CD14-positive monocyte (primary cell): Measurements from ENCODE around the gene PPP1R15A. TPM values are rescaled to one million over a fixed set of nuclear protein-coding genes. Genes with fewer than 3 reads are reported as not detected.
"Not testable (repeated sequence)": the region's sequence is repeated elsewhere in the genome, so short reads cannot be mapped to it uniquely, and the experiment has no call there.

ENCODE experiments used
- DNase-seq, 3 donors: peaks; one replicate each; pipeline ENCODE4 v3.0.0-alpha.2; 2011 to 2022
- H2AFZ ChIP-seq: 2 replicates; pipeline ENCODE4 v1.6.0; 2012; ENCODE audit warnings: mild to moderate bottlenecking, low read depth, low read length, inconsistent platforms; ENCODE audit not compliant: insufficient read depth, poor library complexity, severe bottlenecking
- H3K27ac ChIP-seq, 2 donors: 1 replicate in 1 of 2; 2 replicates in 1 of 2; pipeline ENCODE4 v1.5.1; 2012 to 2013; ENCODE audit warnings: low read length in 2 of 2, control low read depth in 1 of 2, inconsistent platforms in 1 of 2, low read depth in 1 of 2, mild to moderate bottlenecking in 1 of 2
- H3K27me3 ChIP-seq, 2 donors: one replicate each; pipeline versions ENCODE4 v1.6.0 to v1.6.1; 2011 to 2013; ENCODE audit warnings: low read length in 2 of 2; ENCODE audit not compliant: control insufficient read depth in 2 of 2, insufficient read depth in 2 of 2
- H3K36me3 ChIP-seq, 2 donors: replicated peaks in 1 of 2; 1 replicate in 1 of 2; 2 replicates in 1 of 2; pipeline versions ENCODE4 v1.5.1 to v1.6.1; 2012 to 2013; ENCODE audit warnings: low read length in 2 of 2, control low read depth in 1 of 2, inconsistent platforms in 1 of 2, mild to moderate bottlenecking in 1 of 2; ENCODE audit not compliant: insufficient read depth in 2 of 2, control insufficient read depth in 1 of 2
- H3K4me1 ChIP-seq, 2 donors: 1 replicate in 1 of 2; 2 replicates in 1 of 2; pipeline versions ENCODE4 v1.5.1 to v1.6.1; 2012 to 2013; ENCODE audit warnings: low read length in 2 of 2, control low read depth in 1 of 2, inconsistent platforms in 1 of 2, mild to moderate bottlenecking in 1 of 2, moderate library complexity in 1 of 2; ENCODE audit not compliant: insufficient read depth in 2 of 2, control insufficient read depth in 1 of 2
- H3K4me2 ChIP-seq: replicated peaks from 2 replicates; pipeline ENCODE3; 2012; ENCODE audit warnings: low read length, moderate library complexity, mild to moderate bottlenecking; ENCODE audit not compliant: poor library complexity, severe bottlenecking; ENCODE audit errors: extremely low read depth
- H3K4me3 ChIP-seq, 3 experiments: fragments of 200-600 bp in 1 of 3; sonication (generic) in 1 of 3; replicated peaks in 1 of 3; 1 replicate in 2 of 3; 2 replicates in 1 of 3; pipeline ENCODE4 v1.5.1; 2011 to 2013; ENCODE audit warnings: low read length in 3 of 3, mild to moderate bottlenecking in 3 of 3, control low read depth in 2 of 3, low read depth in 2 of 3, inconsistent platforms in 1 of 3, moderate library complexity in 1 of 3
- H3K79me2 ChIP-seq: 2 replicates; pipeline ENCODE4 v1.6.0; 2012; ENCODE audit warnings: mild to moderate bottlenecking, control low read depth, inconsistent platforms, low read length, moderate library complexity; ENCODE audit not compliant: insufficient read depth
- H3K9ac ChIP-seq: 2 replicates; pipeline ENCODE4 v1.6.0; 2017; ENCODE audit warnings: low read length, mild to moderate bottlenecking; ENCODE audit not compliant: insufficient read depth, poor library complexity, severe bottlenecking
- H3K9me3 ChIP-seq, 2 donors: replicated peaks in 1 of 2; 1 replicate in 1 of 2; 2 replicates in 1 of 2; pipeline versions ENCODE4 v1.5.1 to v1.6.1; 2012 to 2013; ENCODE audit warnings: low read length in 2 of 2, control low read depth in 1 of 2; ENCODE audit not compliant: control insufficient read depth in 1 of 2, insufficient read depth in 1 of 2
- H4K20me1 ChIP-seq: 2 replicates; pipeline ENCODE4 v1.6.0; 2012; ENCODE audit warnings: mild to moderate bottlenecking, low read length, control low read depth, moderate library complexity; ENCODE audit not compliant: insufficient read depth
- H3K27ac Mint-ChIP-seq, 7 donors: one replicate each; pipeline ENCODE4 v1.8.0; 2020; ENCODE audit warnings: mild to moderate bottlenecking in 7 of 7, mixed read lengths in 7 of 7, moderate library complexity in 6 of 7, inconsistent platforms in 2 of 7
- H3K27me3 Mint-ChIP-seq, 3 donors: one replicate each; pipeline ENCODE4 v1.8.0; 2021 to 2022; ENCODE audit warnings: low read depth in 3 of 3, mild to moderate bottlenecking in 3 of 3, mixed read lengths in 3 of 3, moderate library complexity in 3 of 3, inconsistent platforms in 1 of 3
- H3K36me3 Mint-ChIP-seq, 2 donors: one replicate each; pipeline ENCODE4 v1.8.0; 2020; ENCODE audit warnings: mixed read lengths in 2 of 2, inconsistent platforms in 1 of 2, mild to moderate bottlenecking in 1 of 2
- H3K4me1 Mint-ChIP-seq: one replicate; pipeline ENCODE4 v1.8.0; 2020; ENCODE audit warnings: mild to moderate bottlenecking, mixed read lengths
- H3K4me3 Mint-ChIP-seq, 2 donors: one replicate each; pipeline ENCODE4 v1.8.0; 2020; ENCODE audit warnings: mild to moderate bottlenecking in 2 of 2, mixed read lengths in 2 of 2, moderate library complexity in 1 of 2
- H3K9me3 Mint-ChIP-seq, 7 donors: one replicate each; pipeline ENCODE4 v1.8.0; 2020 to 2022; ENCODE audit warnings: mixed read lengths in 7 of 7, mild to moderate bottlenecking in 6 of 7, moderate library complexity in 6 of 7, inconsistent platforms in 2 of 7
- CTCF ChIP-seq: fragments of 200-600 bp; IDR thresholded peaks from one replicate; pipeline ENCODE4 v1.8.0; 2022; ENCODE audit warnings: antibody characterized with exemption, mild to moderate bottlenecking
- WGBS: methylation state at CpG from one replicate; pipeline ENCODE4 v1.1.5; 2013; ENCODE audit warnings: missing lambda C conversion rate; ENCODE audit not compliant: insufficient coverage; 5-methylcytosine and 5-hydroxymethylcytosine counted together
- intact Hi-C, 2 donors: fragments of 100-400 bp; cut with micrococcal nuclease; formaldehyde crosslinking; loops; one replicate each; pipeline versions ENCODE4 v1.15.0 to v1.15.1; 2023
- polyA plus RNA-seq, 3 donors: library from polyadenylated mRNA; depleted of rRNA in 1 of 3; unstranded in 2 of 3; stranded (reverse) in 1 of 3; fragments of 300-500 nt in 2 of 3; fragments of >200 nt in 1 of 3; fragmentation: Illumina TruSeq in 2 of 3; gene quantifications; 1 replicate in 2 of 3; 2 replicates in 1 of 3; pipeline ENCODE4 v1.2.3, GENCODE V29; 2012 to 2021

Gene PPP1R15A
- polyA plus RNA-seq, 3 donors = 127 to 745 (median 169) TPM

- peaks cover 41% of the 10 kb centered on the region for H3K4me1 Mint-ChIP-seq
- intact Hi-C loops = loop anchor here (2.0 to 10.0 kb wide), 2 partner anchors 92 to 550 kb away; partner anchors contain the start of gene EMP3 (in 1 of the 2)
Measured at GRCh38 chr19:48874303-48875135, 2.3 kb downstream of the PPP1R15A start.

GRCh38 chr19:48876043-48876981 is 4.1 kb downstream of the PPP1R15A start:
- H3K4me1 Mint-ChIP-seq = peaks cover 47% of the 10 kb centered on the region
- H3K9ac ChIP-seq = peak overlapping the region; percentile 100
- H3K79me2 ChIP-seq = peaks cover 39% of the 10 kb centered on the region
- peaks cover 5 to 20% (median 8%) of the 10 kb centered on the region in 7 donors for H3K9me3 Mint-ChIP-seq
- WGBS = 91% methylated on average over 15 of the region's 30 CpGs
- peak overlapping the region; percentile 98 for H3K4me3 Mint-ChIP-seq
- peaks cover 42 to 52% of the 10 kb centered on the region in 2 donors for H3K4me1 ChIP-seq
- H2AFZ ChIP-seq, H3K9me3 ChIP-seq, H3K27me3 ChIP-seq: not testable (repeated sequence)
- H3K27me3 Mint-ChIP-seq = peaks cover 0 to 17% (median 5%) of the 10 kb centered on the region in 3 donors
- peak overlapping the region; percentile 99 to 100 (median 100) for H3K27ac Mint-ChIP-seq
- H3K4me2 ChIP-seq = peak overlapping the region; percentile 86
- intact Hi-C loops = loop anchor here in 1 of 2 donors (10.0 kb wide), 1 partner anchor 552 kb away; the partner anchor contains the start of gene EMP3
- DNase-seq = peak in 2 of 3 donors; percentile 64 to 67
- H3K36me3 ChIP-seq = peaks cover 21 to 37% of the 10 kb centered on the region in 2 donors
- H3K27ac ChIP-seq = peak overlapping the region; percentile 99 to 100
- H3K36me3 Mint-ChIP-seq = peaks cover 45 to 70% of the 10 kb centered on the region in 2 donors
- H3K4me3 ChIP-seq = peak overlapping the region; percentile 83 to 100 (median 90)
- peaks cover 84% of the 10 kb centered on the region for H4K20me1 ChIP-seq

More at GRCh38 chr19:48874303-48875135, 2.3 kb downstream of the PPP1R15A start:
- Mint-ChIP-seq H3K27me3 (peaks cover 0 to 15% (median 5%) of the 10 kb centered on the region in 3 donors), H3K27ac (peak overlapping the region; percentile 99 to 100 (median 100)), H3K36me3 (peaks cover 45 to 65% of the 10 kb centered on the region in 2 donors), H3K4me3 (peak overlapping the region; percentile 98), H3K9me3 (peaks cover 5 to 16% (median 8%) of the 10 kb centered on the region in 7 donors)
- peaks cover 39% of the 10 kb centered on the region for H3K79me2 ChIP-seq
- no peak overlapping the region for H2AFZ ChIP-seq
- no peaks in the 10 kb centered on the region for H3K9me3 ChIP-seq
- peaks cover 72% of the 10 kb centered on the region for H4K20me1 ChIP-seq
- TF ChIP-seq CTCF = no peak
- H3K4me1 ChIP-seq = peaks cover 39 to 42% of the 10 kb centered on the region in 2 donors
- H3K27me3 ChIP-seq = no peaks in the 10 kb centered on the region
- peak overlapping the region; percentile 86 for H3K4me2 ChIP-seq
- WGBS = 13% methylated on average over 3 of the region's 17 CpGs
- peak overlapping the region; percentile 100 for H3K9ac ChIP-seq
- peak overlapping the region; percentile 99 to 100 for H3K27ac ChIP-seq
- H3K36me3 ChIP-seq = peaks cover 21 to 37% of the 10 kb centered on the region in 2 donors
- DNase-seq = peak; percentile 82 to 87 (median 83)
- H3K4me3 ChIP-seq = peak overlapping the region; percentile 83 to 100 (median 90)
